Measurements from ENCODE around the gene CEP112.

DNA sequence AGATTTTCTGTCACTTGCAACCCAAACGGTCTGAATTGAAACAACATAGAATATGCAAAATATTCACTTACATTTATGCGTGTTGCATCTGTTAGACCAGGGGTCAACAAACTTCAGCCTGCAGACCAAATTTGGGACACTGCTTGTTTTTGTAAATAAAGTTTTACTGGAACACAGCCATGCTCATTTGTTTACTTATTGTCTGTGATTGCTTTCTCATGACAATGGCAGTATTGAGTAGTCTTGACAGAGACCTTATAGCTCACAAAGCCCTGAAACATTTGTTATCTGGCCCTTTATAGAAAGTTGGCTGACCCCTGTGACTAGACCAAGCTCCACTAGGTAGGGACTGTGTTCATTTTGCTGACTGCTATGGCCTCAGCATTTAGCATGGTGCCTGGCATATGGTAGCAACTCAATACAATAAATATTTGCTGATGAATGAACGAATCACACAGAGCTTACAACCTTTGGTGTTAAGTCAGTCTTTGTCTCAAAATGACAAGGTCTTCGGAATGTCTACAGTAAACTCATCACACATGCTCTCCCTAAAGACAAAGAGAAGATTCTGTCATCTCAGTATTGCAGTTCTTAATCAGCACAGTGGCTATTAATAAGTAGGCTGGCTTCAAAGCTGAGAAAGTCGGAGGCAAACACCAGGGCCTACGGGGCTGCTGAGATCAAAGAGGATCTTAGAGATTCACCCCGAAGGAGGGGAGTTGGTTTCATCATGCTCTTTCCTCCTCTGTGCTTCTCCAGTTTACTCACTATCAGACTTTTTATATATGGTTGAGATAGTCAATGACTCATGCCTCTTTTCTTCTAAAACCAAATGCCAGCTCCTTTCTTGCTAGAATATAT, 535.3 kb downstream of the CEP112 start:
- TF ChIP-seq EZH2 (IDR thresholded peaks at IDR 0.05; ENCODE audit: borderline replicate concordance, control insufficient read depth, low read depth, low read length) (no peak), RAD21 (IDR thresholded peaks at IDR 0.05; ENCODE audit: insufficient read depth, low read depth, low read length) (no peak), ATF3 (IDR thresholded peaks at IDR 0.05; ENCODE audit: borderline replicate concordance, extremely low read depth, low read depth, low read length) (no peak), ZNF274 (IDR thresholded peaks at IDR 0.05; ENCODE audit: insufficient read depth, insufficient read length) (no peak)
- TF ChIP-seq, protein P1, sequence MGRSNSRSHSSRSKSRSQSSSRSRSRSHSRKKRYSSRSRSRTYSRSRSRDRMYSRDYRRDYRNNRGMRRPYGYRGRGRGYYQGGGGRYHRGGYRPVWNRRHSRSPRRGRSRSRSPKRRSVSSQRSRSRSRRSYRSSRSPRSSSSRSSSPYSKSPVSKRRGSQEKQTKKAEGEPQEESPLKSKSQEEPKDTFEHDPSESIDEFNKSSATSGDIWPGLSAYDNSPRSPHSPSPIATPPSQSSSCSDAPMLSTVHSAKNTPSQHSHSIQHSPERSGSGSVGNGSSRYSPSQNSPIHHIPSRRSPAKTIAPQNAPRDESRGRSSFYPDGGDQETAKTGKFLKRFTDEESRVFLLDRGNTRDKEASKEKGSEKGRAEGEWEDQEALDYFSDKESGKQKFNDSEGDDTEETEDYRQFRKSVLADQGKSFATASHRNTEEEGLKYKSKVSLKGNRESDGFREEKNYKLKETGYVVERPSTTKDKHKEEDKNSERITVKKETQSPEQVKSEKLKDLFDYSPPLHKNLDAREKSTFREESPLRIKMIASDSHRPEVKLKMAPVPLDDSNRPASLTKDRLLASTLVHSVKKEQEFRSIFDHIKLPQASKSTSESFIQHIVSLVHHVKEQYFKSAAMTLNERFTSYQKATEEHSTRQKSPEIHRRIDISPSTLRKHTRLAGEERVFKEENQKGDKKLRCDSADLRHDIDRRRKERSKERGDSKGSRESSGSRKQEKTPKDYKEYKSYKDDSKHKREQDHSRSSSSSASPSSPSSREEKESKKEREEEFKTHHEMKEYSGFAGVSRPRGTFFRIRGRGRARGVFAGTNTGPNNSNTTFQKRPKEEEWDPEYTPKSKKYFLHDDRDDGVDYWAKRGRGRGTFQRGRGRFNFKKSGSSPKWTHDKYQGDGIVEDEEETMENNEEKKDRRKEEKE (IDR thresholded peaks at IDR 0.05): no peak

All from GM12878 (cell line).